Vagina (tissue), 2 donors: ENCODE results near the gene TMEM59. TPM values are rescaled to one million over a fixed set of nuclear protein-coding genes. Genes with fewer than 3 reads are reported as not detected.
"Not testable (repeated sequence)": the region's sequence is repeated elsewhere in the genome, so short reads cannot be mapped to it uniquely, and the experiment has no call there.

Experiments
- DNase-seq, 2 donors: peaks; one replicate each; pipeline ENCODE4 v3.0.0-alpha.2; 2017; ENCODE audit errors: extremely low spot score in 2 of 2
- H3K27ac ChIP-seq: fragments of 200-600 bp; sonication (generic); one replicate; pipeline ENCODE4 v1.5.1; 2019
- H3K27me3 ChIP-seq: fragments of 200-600 bp; sonication (generic); one replicate; pipeline ENCODE4 v1.5.1; 2019
- H3K36me3 ChIP-seq, 2 donors: fragments of 200-600 bp; sonication (generic); one replicate each; pipeline ENCODE4 v1.5.1; 2017 to 2019
- H3K4me1 ChIP-seq: fragments of 200-600 bp; sonication (generic); one replicate; pipeline ENCODE4 v1.5.1; 2019
- H3K4me3 ChIP-seq, 2 donors: fragments of 200-600 bp; sonication (generic); 1 replicate in 1 of 2; 2 replicates in 1 of 2; pipeline ENCODE4 v1.5.1; 2016 to 2019
- H3K9me3 ChIP-seq: fragments of 200-600 bp; sonication (generic); one replicate; pipeline ENCODE4 v1.5.1; 2019
- CTCF ChIP-seq, 3 experiments: fragments of 450-650 bp in 2 of 3; fragments of 200-600 bp in 1 of 3; sonication (generic) in 1 of 3; IDR thresholded peaks; one replicate each; pipeline ENCODE4 v1.5.1; 2017 to 2019; ENCODE audit warnings: antibody characterized with exemption in 3 of 3, mild to moderate bottlenecking in 2 of 3, moderate library complexity in 2 of 3
- POLR2A ChIP-seq, 2 donors: fragments of 450-650 bp; IDR thresholded peaks; one replicate each; pipeline ENCODE4 v1.6.1; 2017; ENCODE audit warnings: antibody characterized with exemption in 2 of 2, mild to moderate bottlenecking in 2 of 2, moderate library complexity in 2 of 2
- POLR2AphosphoS5 ChIP-seq, 2 donors: sonication (generic); formaldehyde crosslinking; IDR thresholded peaks; one replicate each; pipeline ENCODE4 v1.9.0; 2017; ENCODE audit warnings: antibody characterized with exemption in 2 of 2, mild to moderate bottlenecking in 2 of 2, low read depth in 1 of 2; ENCODE audit not compliant: insufficient read depth in 1 of 2
- intact Hi-C: fragments of 100-400 bp; cut with DNase I; formaldehyde crosslinking; loops from one replicate; pipeline ENCODE4 v1.15.1; 2023
- total RNA-seq: library from RNA; depleted of rRNA; stranded (reverse); fragments of >200 nt; gene quantifications from one replicate; pipeline ENCODE4 v1.2.3, GENCODE V29; 2016

The TMEM59 gene
- total RNA-seq, 1 donor from 2014 or later = 113 TPM

DNA sequence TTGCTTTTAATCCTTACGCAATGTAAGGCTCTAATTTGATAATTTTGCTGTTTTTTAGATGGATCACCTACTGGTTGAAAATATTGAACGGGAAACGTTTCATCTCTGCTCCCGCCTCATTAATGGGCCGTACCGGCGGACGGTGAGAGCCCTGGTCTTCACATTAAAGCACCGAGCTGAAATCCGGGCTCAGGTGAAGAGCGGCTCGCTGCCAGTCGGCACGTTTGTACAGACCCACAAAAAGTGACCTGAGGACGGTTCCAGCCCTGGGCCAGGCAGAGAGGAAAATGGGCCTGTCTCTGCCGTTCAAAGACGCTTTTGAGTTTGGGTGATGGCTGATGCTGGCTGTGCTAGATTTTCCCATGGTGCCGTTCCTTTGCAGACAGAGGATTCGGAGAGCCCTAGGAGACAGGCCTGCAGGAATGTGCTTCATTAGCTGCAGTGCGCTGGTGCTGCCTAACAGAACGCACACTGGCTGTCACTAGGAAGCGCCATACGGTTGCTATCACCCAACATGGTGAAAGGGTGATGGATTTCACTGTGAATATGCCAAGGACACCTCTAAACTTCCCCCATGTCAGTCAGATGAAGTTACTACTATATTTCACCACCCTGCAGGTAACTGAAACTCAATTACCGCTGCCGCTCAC, 43.3 kb upstream of the TMEM59 start:
- intact Hi-C loops = no loop called here
- Histone ChIP-seq H3K27me3 (no peaks in the 10 kb centered on the region), H3K36me3 (peaks cover 0 to 5% of the 10 kb centered on the region in 2 donors), H3K27ac (no peak overlapping the region), H3K4me3 (no peak overlapping the region), H3K4me1 (no peaks in the 10 kb centered on the region), H3K9me3 (no peaks in the 10 kb centered on the region)
- no peak for TF ChIP-seq POLR2A (IDR thresholded peaks at IDR 0.05)
- TF ChIP-seq POLR2AphosphoS5 (IDR thresholded peaks at IDR 0.05; ENCODE audit: insufficient read depth in 1 of 2, low read depth in 1 of 2) = no peak
- no peak for TF ChIP-seq CTCF (IDR thresholded peaks at IDR 0.05)
- no peak for DNase-seq

- Histone ChIP-seq H3K4me3 (no peak overlapping the region), H3K9me3 (no peaks in the 10 kb centered on the region), H3K4me1 (no peaks in the 10 kb centered on the region), H3K36me3 (peaks cover 0 to 5% of the 10 kb centered on the region in 2 donors), H3K27ac (no peak overlapping the region), H3K27me3 (no peaks in the 10 kb centered on the region)
- no peak for TF ChIP-seq CTCF (IDR thresholded peaks at IDR 0.05)
- peak in 1 of 2 donors; percentile 89 for TF ChIP-seq POLR2AphosphoS5 (IDR thresholded peaks at IDR 0.05; ENCODE audit: insufficient read depth in 1 of 2, low read depth in 1 of 2)
- no peak for TF ChIP-seq POLR2A (IDR thresholded peaks at IDR 0.05)
- intact Hi-C loops = no loop called here
- DNase-seq = no peak
Measured at GRCh38 chr1:54095546-54096226, 42.7 kb upstream of the TMEM59 start.

DNA sequence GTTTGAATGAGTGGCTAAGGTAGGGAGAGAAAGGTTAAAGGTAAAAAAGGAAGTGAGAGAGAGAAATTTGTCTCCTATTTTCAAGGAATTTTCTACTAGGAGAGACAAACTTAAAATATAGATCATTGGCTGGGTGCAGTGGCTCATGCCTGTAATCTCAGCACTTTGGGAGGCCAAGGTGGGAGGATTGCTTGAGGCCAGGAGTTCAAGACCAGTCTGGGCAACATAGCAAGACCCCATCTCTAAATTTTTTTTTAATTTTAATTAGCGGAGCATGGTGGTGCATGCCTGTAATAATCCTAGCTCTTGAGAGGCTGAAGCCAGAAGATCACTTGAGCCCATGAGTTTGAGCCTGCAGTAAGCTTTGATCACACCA, 41.7 kb upstream of the TMEM59 start:
- H3K27me3 ChIP-seq, DNase-seq, H3K27ac ChIP-seq, H3K36me3 ChIP-seq, H3K4me1 ChIP-seq, H3K4me3 ChIP-seq, intact Hi-C loops, H3K9me3 ChIP-seq: not testable (repeated sequence)

DNA sequence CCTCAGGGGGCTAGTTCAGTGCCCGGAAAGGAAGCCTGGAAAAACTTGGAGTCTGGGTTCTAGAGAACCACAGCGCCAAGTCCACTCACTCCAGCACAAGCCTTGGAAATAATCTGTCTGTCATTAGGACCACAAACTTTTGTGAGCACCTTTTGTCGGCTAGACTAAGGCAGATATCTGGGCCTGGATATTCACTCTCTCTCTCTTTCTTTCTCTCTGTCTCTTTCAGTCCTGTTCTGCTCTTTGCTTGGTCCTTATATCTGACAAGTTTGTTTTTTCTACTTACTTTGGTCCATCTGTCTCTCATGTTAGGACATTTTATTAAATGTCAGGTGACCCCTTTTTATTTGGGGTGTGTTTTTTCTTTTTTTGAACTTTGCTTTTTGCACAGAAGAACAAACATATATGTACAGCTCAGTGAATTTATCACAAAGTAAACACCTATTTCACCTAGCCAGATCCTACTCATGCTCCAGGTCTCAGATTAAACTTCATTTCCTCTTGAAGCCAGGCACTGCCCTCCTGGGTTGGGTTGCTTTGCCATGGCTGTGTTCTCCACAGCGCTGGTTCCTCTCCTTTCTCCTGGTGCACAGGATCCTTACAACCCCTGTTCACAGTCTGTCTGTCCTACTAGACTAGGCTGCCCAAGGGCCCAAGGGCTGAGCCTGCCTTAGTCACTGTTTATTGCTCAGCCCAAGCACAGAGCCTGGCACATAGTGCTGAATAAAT, 41.2 kb upstream of the TMEM59 start:
- Histone ChIP-seq H3K27ac (no peak overlapping the region), H3K36me3 (peaks cover 0 to 11% of the 10 kb centered on the region in 2 donors), H3K27me3 (no peaks in the 10 kb centered on the region), H3K4me1 (no peaks in the 10 kb centered on the region), H3K9me3 (no peaks in the 10 kb centered on the region), H3K4me3 (no peak overlapping the region)
- intact Hi-C loops = no loop called here
- TF ChIP-seq POLR2AphosphoS5 (IDR thresholded peaks at IDR 0.05; ENCODE audit: insufficient read depth in 1 of 2, low read depth in 1 of 2) (no peak), POLR2A (IDR thresholded peaks at IDR 0.05) (no peak), CTCF (IDR thresholded peaks at IDR 0.05) (no peak)
- no peak for DNase-seq

DNA sequence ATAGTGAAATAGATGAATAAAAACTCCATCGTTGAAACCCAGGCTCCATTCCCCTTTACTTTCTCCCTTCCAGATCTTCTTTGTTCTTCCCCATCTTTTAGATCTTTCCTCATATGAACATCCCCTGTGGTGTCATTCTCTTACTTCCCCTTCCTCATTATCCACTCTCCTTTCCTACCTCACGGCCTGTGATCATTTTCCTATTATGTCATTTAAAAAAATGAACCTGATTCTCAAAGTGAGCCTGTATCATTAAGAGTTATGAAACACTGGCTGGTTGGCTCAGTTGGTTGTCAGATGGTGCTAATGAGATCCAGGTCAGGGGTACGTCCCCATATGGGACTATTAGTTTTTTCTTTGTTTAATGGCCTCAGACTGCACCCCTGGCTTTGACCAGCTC, 38.7 kb upstream of the TMEM59 start:
- Histone ChIP-seq H3K36me3 (peaks cover 0 to 14% of the 10 kb centered on the region in 2 donors), H3K4me1 (no peaks in the 10 kb centered on the region), H3K4me3 (no peak overlapping the region), H3K9me3 (no peaks in the 10 kb centered on the region), H3K27me3 (no peaks in the 10 kb centered on the region), H3K27ac (no peak overlapping the region)
- DNase-seq = no peak
- intact Hi-C loops = no loop called here
- TF ChIP-seq CTCF (IDR thresholded peaks at IDR 0.05) (no peak), POLR2A (IDR thresholded peaks at IDR 0.05) (no peak), POLR2AphosphoS5 (IDR thresholded peaks at IDR 0.05; ENCODE audit: insufficient read depth in 1 of 2, low read depth in 1 of 2) (no peak)
